Loucy (cell line): Measurements from ENCODE around the gene VSIG10L2.
"Not testable (repeated sequence)": the region's sequence is repeated elsewhere in the genome, so short reads cannot be mapped to it uniquely, and the experiment has no call there.

ENCODE experiments used
- H2AFZ ChIP-seq: fragments of 200-600 bp; sonication (generic); 2 replicates; pipeline ENCODE4 v1.6.0; 2016; ENCODE audit warnings: antibody characterized with exemption, mild to moderate bottlenecking, low read length, moderate library complexity
- H3F3A ChIP-seq: fragments of 200-600 bp; 2 replicates; pipeline ENCODE4 v1.6.0; 2016; ENCODE audit warnings: antibody characterized with exemption, low read depth, mild to moderate bottlenecking
- H3K27me3 ChIP-seq: fragments of 200-600 bp; sonication (generic); 2 replicates; pipeline ENCODE4 v1.6.1; 2014; ENCODE audit warnings: low read length, mild to moderate bottlenecking; ENCODE audit not compliant: insufficient read depth, poor library complexity, severe bottlenecking
- H3K36me3 ChIP-seq: fragments of 200-600 bp; sonication (generic); 2 replicates; pipeline ENCODE4 v1.6.1; 2016; ENCODE audit warnings: low read length; ENCODE audit not compliant: insufficient read depth
- H3K4me1 ChIP-seq: fragments of 200-600 bp; sonication (generic); 2 replicates; pipeline ENCODE4 v1.5.1; 2014; ENCODE audit warnings: low read length, mild to moderate bottlenecking; ENCODE audit not compliant: insufficient read depth, poor library complexity, severe bottlenecking
- H3K4me2 ChIP-seq: fragments of 200-600 bp; sonication (generic); 2 replicates; pipeline ENCODE4 v1.6.0; 2014; ENCODE audit warnings: antibody characterized with exemption, low read length, low read depth, mild to moderate bottlenecking; ENCODE audit not compliant: poor library complexity, severe bottlenecking
- H3K4me3 ChIP-seq: fragments of 200-600 bp; sonication (generic); 2 replicates; pipeline ENCODE4 v1.5.1; 2014; ENCODE audit warnings: low read length, mild to moderate bottlenecking, mixed read lengths; ENCODE audit not compliant: poor library complexity, severe bottlenecking
- H3K79me2 ChIP-seq: fragments of 200-600 bp; sonication (generic); 2 replicates; pipeline ENCODE4 v1.6.1; 2014; ENCODE audit warnings: low read length; ENCODE audit not compliant: insufficient read depth
- H3K9ac ChIP-seq: fragments of 200-600 bp; sonication (generic); 2 replicates; pipeline ENCODE4 v1.6.0; 2014; ENCODE audit warnings: mild to moderate bottlenecking, low read depth, low read length, moderate library complexity; ENCODE audit not compliant: poor library complexity, severe bottlenecking
- H3K9me2 ChIP-seq: fragments of 200-600 bp; sonication (generic); replicated peaks from 2 replicates; pipeline ENCODE4 v1.6.1; 2016; ENCODE audit warnings: low read depth, low read length, mixed read lengths
- H3K9me3 ChIP-seq: fragments of 200-600 bp; sonication (generic); 2 replicates; pipeline ENCODE4 v1.6.1; 2014; ENCODE audit warnings: mild to moderate bottlenecking, antibody characterized with exemption, low read length, low read depth; ENCODE audit not compliant: insufficient read depth
- H4K20me1 ChIP-seq: fragments of 200-600 bp; sonication (generic); 2 replicates; pipeline ENCODE4 v1.6.0; 2014; ENCODE audit warnings: antibody characterized with exemption, low read length, mild to moderate bottlenecking; ENCODE audit not compliant: insufficient read depth, poor library complexity, severe bottlenecking
- CTCF ChIP-seq: fragments of 200-600 bp; sonication (generic); conservative IDR thresholded peaks from 2 replicates; pipeline ENCODE4 v1.5.1; 2014; ENCODE audit warnings: mild to moderate bottlenecking, antibody characterized with exemption, low read length
- EZH2phosphoT487 ChIP-seq: fragments of 200-600 bp; IDR thresholded peaks from 2 replicates; pipeline ENCODE4 v1.6.1; 2018; ENCODE audit warnings: antibody characterized with exemption, mild to moderate bottlenecking, moderate library complexity, borderline replicate concordance

VSIG10L2 gene

GRCh38 chr11:125979511-125979910 is 33.7 kb downstream of the VSIG10L2 start:
- no peak overlapping the region for H2AFZ ChIP-seq
- no peaks in the 10 kb centered on the region for H3K9me2 ChIP-seq

GRCh38 chr11:125980436-125980835 is 34.6 kb downstream of the VSIG10L2 start:
- no peaks in the 10 kb centered on the region for H3K36me3 ChIP-seq
- H3K27me3 ChIP-seq = no peaks in the 10 kb centered on the region
- no peak overlapping the region for H3K4me2 ChIP-seq
- no peak overlapping the region for H3K9ac ChIP-seq
- H3K9me3 ChIP-seq = no peaks in the 10 kb centered on the region
- H3K79me2 ChIP-seq = no peaks in the 10 kb centered on the region
- no peaks in the 10 kb centered on the region for H4K20me1 ChIP-seq
- no peaks in the 10 kb centered on the region for H3K9me2 ChIP-seq
- H3F3A ChIP-seq = no peaks in the 10 kb centered on the region
- no peaks in the 10 kb centered on the region for H3K4me1 ChIP-seq
- no peak overlapping the region for H2AFZ ChIP-seq
- TF ChIP-seq EZH2phosphoT487 (no peak), CTCF (no peak)
- H3K4me3 ChIP-seq = no peak overlapping the region

More at GRCh38 chr11:125979511-125979910, 33.7 kb downstream of the VSIG10L2 start:
- Histone ChIP-seq H3K27me3 (no peaks in the 10 kb centered on the region), H3K79me2 (no peaks in the 10 kb centered on the region), H3K9me3 (no peaks in the 10 kb centered on the region), H3K36me3 (no peaks in the 10 kb centered on the region), H3K4me1 (no peaks in the 10 kb centered on the region), H4K20me1 (no peaks in the 10 kb centered on the region), H3F3A (no peaks in the 10 kb centered on the region), H3K4me3 (no peak overlapping the region), H3K9ac (no peak overlapping the region), H3K4me2 (no peak overlapping the region)
- TF ChIP-seq CTCF (no peak), EZH2phosphoT487 (no peak)

GRCh38 chr11:125982348-125982730 is 36.5 kb downstream of the VSIG10L2 start:
- Histone ChIP-seq H3K9me2 (no peaks in the 10 kb centered on the region), H3K79me2 (no peaks in the 10 kb centered on the region), H2AFZ (no peak overlapping the region), H3K4me1 (no peaks in the 10 kb centered on the region), H3K4me2 (no peak overlapping the region), H3F3A (no peaks in the 10 kb centered on the region), H3K9me3 (no peaks in the 10 kb centered on the region), H3K9ac (no peak overlapping the region), H4K20me1 (no peaks in the 10 kb centered on the region), H3K36me3 (no peaks in the 10 kb centered on the region), H3K4me3 (no peak overlapping the region), H3K27me3 (no peaks in the 10 kb centered on the region)
- TF ChIP-seq CTCF (no peak), EZH2phosphoT487 (no peak)

- not testable (repeated sequence) for H3K4me3 ChIP-seq, H3K9me2 ChIP-seq, H3K36me3 ChIP-seq, H3K9ac ChIP-seq, H3F3A ChIP-seq, H2AFZ ChIP-seq, H3K27me3 ChIP-seq, H3K4me1 ChIP-seq, H4K20me1 ChIP-seq, H3K9me3 ChIP-seq, H3K4me2 ChIP-seq, H3K79me2 ChIP-seq
Measured at GRCh38 chr11:125985956-125986355, 40.1 kb downstream of the VSIG10L2 start.
